Motor neuron (in vitro differentiated cells): Measurements from ENCODE around the gene PPP1R15A. TPM values are rescaled to one million over a fixed set of nuclear protein-coding genes. Genes with fewer than 3 reads are reported as not detected.

ENCODE experiments used
- total RNA-seq, 8 experiments: library from RNA; unstranded; fragments of 300-600 nt; gene quantifications; 2 replicates each; pipeline versions ENCODE4 v1.2.3 to v1.2.4, GENCODE V29; 2022

PPP1R15A gene
- total RNA-seq, 8 experiments from 2014 or later: 35.2 to 157 (median 68.6) TPM

Other genes with a start within 250 kb of the PPP1R15A start
- 10 to 100 TPM in 4 of 8 experiments, 1 to 10 TPM in 4; 3.3 to 19.6 (median 10.4) TPM for gene DBP, start 235.0 kb upstream of the PPP1R15A start, total RNA-seq
- gene CA11, start 226.2 kb upstream of the PPP1R15A start, total RNA-seq: 10 to 100 TPM; 18.4 to 62.1 (median 32.0) TPM
- gene NTN5, start 199.4 kb upstream of the PPP1R15A start, total RNA-seq: 1 to 10 TPM in 1 of 8 experiments, under 1 TPM in 6, not detected in 1; 0.16 to 1.3 (median 0.50) TPM
- 1 to 10 TPM in 6 of 8 experiments, under 1 TPM in 2; 0.79 to 4.7 (median 1.9) TPM for gene FUT2, start 176.4 kb upstream of the PPP1R15A start, total RNA-seq
- gene MAMSTR, start 152.7 kb upstream of the PPP1R15A start, total RNA-seq: 1 to 10 TPM in 6 of 8 experiments, under 1 TPM in 2; 0.71 to 5.0 (median 1.7) TPM
- 1 to 10 TPM in 2 of 8 experiments, under 1 TPM in 5, not detected in 1; 0.33 to 9.4 (median 0.42) TPM for gene RASIP1, start 131.8 kb upstream of the PPP1R15A start, total RNA-seq
- under 1 TPM in 7 of 8 experiments, not detected in 1; 0.14 to 0.76 (median 0.49) TPM for gene IZUMO1, start 125.5 kb upstream of the PPP1R15A start, total RNA-seq
- 1 to 10 TPM in 1 of 8 experiments, under 1 TPM in 7; 0.13 to 3.7 (median 0.47) TPM for gene FUT1, start 119.8 kb upstream of the PPP1R15A start, total RNA-seq
- gene FGF21, start 116.9 kb upstream of the PPP1R15A start, total RNA-seq: under 1 TPM in 2 of 8 experiments, not detected in 6; 0.28 to 0.29 TPM
- 10 to 100 TPM; 26.6 to 49.8 (median 35.1) TPM for gene BCAT2, start 61.4 kb upstream of the PPP1R15A start, total RNA-seq
- 10 to 100 TPM in 2 of 8 experiments, 1 to 10 TPM in 6; 1.6 to 27.3 (median 5.4) TPM for gene HSD17B14, start 35.9 kb upstream of the PPP1R15A start, total RNA-seq
- 10 to 100 TPM in 3 of 8 experiments, 1 to 10 TPM in 4, under 1 TPM in 1; 0.33 to 30.8 (median 6.5) TPM for gene PLEKHA4, start 3.8 kb upstream of the PPP1R15A start, total RNA-seq
- 1 to 10 TPM in 1 of 8 experiments, under 1 TPM in 1, not detected in 6; 0.52 to 2.2 TPM for gene TULP2, start 26.3 kb downstream of the PPP1R15A start, total RNA-seq
- gene NUCB1, start 27.9 kb downstream of the PPP1R15A start, total RNA-seq: 100 to 1,000 TPM in 4 of 8 experiments, 10 to 100 TPM in 4; 60.2 to 309 (median 107) TPM
- under 1 TPM in 5 of 8 experiments, not detected in 3; 0.32 to 0.81 (median 0.50) TPM for gene DHDH, start 61.3 kb downstream of the PPP1R15A start, total RNA-seq
- 100 to 1,000 TPM in 4 of 8 experiments, 10 to 100 TPM in 4; 36.9 to 172 (median 97.8) TPM for gene BAX, start 82.5 kb downstream of the PPP1R15A start, total RNA-seq
- over 10,000 TPM in 1 of 8 experiments, 1,000 to 10,000 TPM in 7; 1,251 to 10,826 (median 2,578) TPM for gene FTL, start 92.9 kb downstream of the PPP1R15A start, total RNA-seq
- 10 to 100 TPM; 13.0 to 72.5 (median 18.3) TPM for gene GYS1, start 120.9 kb downstream of the PPP1R15A start, total RNA-seq
- gene RUVBL2, start 121.5 kb downstream of the PPP1R15A start, total RNA-seq: 100 to 1,000 TPM; 113 to 181 (median 145) TPM
- gene LHB, start 144.7 kb downstream of the PPP1R15A start, total RNA-seq: 1 to 10 TPM in 4 of 8 experiments, under 1 TPM in 1, not detected in 3; 0.88 to 2.9 (median 1.3) TPM
- gene CGB3, start 151.9 kb downstream of the PPP1R15A start, total RNA-seq: under 1 TPM in 3 of 8 experiments, not detected in 5; 0.47 to 0.70 (median 0.49) TPM
- gene CGB2, start 159.5 kb downstream of the PPP1R15A start, total RNA-seq: not detected
- not detected for gene CGB1, start 164.5 kb downstream of the PPP1R15A start, total RNA-seq
- under 1 TPM in 1 of 8 experiments, not detected in 7; 0.76 TPM for gene CGB5, start 171.4 kb downstream of the PPP1R15A start, total RNA-seq
- under 1 TPM in 4 of 8 experiments, not detected in 4; 0.27 to 0.76 (median 0.33) TPM for gene CGB8, start 176.7 kb downstream of the PPP1R15A start, total RNA-seq
- gene CGB7, start 185.3 kb downstream of the PPP1R15A start, total RNA-seq: 1 to 10 TPM in 1 of 8 experiments, under 1 TPM in 6, not detected in 1; 0.11 to 1.0 (median 0.36) TPM
- 1 to 10 TPM in 1 of 8 experiments, under 1 TPM in 1, not detected in 6; 0.52 to 1.0 TPM for gene NTF4, start 192.4 kb downstream of the PPP1R15A start, total RNA-seq
- under 1 TPM in 7 of 8 experiments, not detected in 1; 0.05 to 0.62 (median 0.15) TPM for gene KCNA7, start 200.3 kb downstream of the PPP1R15A start, total RNA-seq
- gene SNRNP70, start 213.0 kb downstream of the PPP1R15A start, total RNA-seq: 100 to 1,000 TPM; 101 to 312 (median 157) TPM
- gene LIN7B, start 241.9 kb downstream of the PPP1R15A start, total RNA-seq: 10 to 100 TPM in 5 of 8 experiments, 1 to 10 TPM in 3; 2.0 to 65.1 (median 24.4) TPM
- gene C19orf73, start 246.7 kb downstream of the PPP1R15A start, total RNA-seq: 1 to 10 TPM; 2.3 to 5.7 (median 3.4) TPM
- 10 to 100 TPM in 7 of 8 experiments, 1 to 10 TPM in 1; 4.7 to 52.5 (median 23.5) TPM for gene PPFIA3, start 247.1 kb downstream of the PPP1R15A start, total RNA-seq